GM12878 (cell line): ENCODE data around the gene LMNB1.

Experiments
- MXI1 ChIP-seq: fragments of 150-350 bp; IDR thresholded peaks from 2 replicates; pipeline ENCODE4 v1.6.1; 2011; ENCODE audit warnings: low read depth, mild to moderate bottlenecking, inconsistent platforms, low read length, improper control_type of control experiment
- POLR2A ChIP-seq: IDR thresholded peaks from 2 replicates; pipeline ENCODE4 v1.6.1; 2011; ENCODE audit warnings: low read depth, mild to moderate bottlenecking, low read length
- ZNF384 ChIP-seq: IDR thresholded peaks from 2 replicates; pipeline ENCODE4 v1.6.1; 2012; ENCODE audit warnings: low read depth, mild to moderate bottlenecking, low read length, improper control_type of control experiment, borderline replicate concordance
- TF ChIP-seq, protein P1 (sequence below), 3 experiments: IDR thresholded peaks in 2 of 3; conservative IDR thresholded peaks in 1 of 3; 2 replicates each; pipeline ENCODE4 v1.5.1; 2011; ENCODE audit warnings: low read depth in 3 of 3, low read length in 3 of 3, mild to moderate bottlenecking in 3 of 3, control low read depth in 2 of 3, moderate library complexity in 2 of 3, inconsistent platforms in 1 of 3, mixed read lengths in 1 of 3; ENCODE audit not compliant: control insufficient read depth in 2 of 3, insufficient read depth in 1 of 3; ENCODE audit errors: extremely low read depth in 1 of 3
- TF ChIP-seq, protein P2 (sequence below): IDR thresholded peaks from 2 replicates; pipeline ENCODE4 v1.6.1; 2011; ENCODE audit warnings: mild to moderate bottlenecking, low read depth, low read length, moderate library complexity; ENCODE audit not compliant: insufficient replicate concordance

DNA sequence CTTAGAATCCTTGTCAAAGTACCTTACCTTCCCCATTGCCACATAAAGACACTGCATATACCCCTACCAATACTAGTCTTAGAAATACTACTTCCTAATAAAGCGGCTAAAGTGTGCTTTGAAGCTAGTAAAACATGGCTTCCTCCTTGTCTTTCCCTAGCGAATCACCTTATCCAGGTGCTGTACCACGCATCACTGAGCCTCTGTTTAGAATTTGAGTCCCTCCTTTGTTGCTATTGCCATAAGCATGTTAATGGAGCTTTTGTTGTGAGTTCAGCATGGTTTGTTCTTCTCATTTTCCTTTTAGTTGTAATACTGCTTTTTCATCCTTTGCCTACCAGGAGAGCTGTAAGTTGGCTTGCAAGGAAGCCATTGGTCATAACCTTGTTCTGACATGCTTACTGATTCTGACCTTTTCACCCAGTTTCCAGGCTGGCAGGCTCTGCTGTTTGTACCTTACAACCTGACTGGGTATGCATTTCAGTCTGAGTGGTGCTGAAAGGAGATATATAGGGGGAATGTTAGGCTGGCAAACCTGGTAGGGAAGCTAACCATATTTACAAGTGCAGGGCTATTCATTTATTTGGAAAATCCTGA lies 49.8 kb downstream of the LMNB1 start:
- TF ChIP-seq POLR2A (no peak), MXI1 (no peak), ZNF384 (no peak)
- TF ChIP-seq, protein P1, sequence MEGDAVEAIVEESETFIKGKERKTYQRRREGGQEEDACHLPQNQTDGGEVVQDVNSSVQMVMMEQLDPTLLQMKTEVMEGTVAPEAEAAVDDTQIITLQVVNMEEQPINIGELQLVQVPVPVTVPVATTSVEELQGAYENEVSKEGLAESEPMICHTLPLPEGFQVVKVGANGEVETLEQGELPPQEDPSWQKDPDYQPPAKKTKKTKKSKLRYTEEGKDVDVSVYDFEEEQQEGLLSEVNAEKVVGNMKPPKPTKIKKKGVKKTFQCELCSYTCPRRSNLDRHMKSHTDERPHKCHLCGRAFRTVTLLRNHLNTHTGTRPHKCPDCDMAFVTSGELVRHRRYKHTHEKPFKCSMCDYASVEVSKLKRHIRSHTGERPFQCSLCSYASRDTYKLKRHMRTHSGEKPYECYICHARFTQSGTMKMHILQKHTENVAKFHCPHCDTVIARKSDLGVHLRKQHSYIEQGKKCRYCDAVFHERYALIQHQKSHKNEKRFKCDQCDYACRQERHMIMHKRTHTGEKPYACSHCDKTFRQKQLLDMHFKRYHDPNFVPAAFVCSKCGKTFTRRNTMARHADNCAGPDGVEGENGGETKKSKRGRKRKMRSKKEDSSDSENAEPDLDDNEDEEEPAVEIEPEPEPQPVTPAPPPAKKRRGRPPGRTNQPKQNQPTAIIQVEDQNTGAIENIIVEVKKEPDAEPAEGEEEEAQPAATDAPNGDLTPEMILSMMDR (IDR thresholded peaks at IDR 0.05 in 2 of 3, conservative IDR thresholded peaks at IDR 0.05 in 1 of 3; ENCODE audit: control insufficient read depth in 2 of 3, extremely low read depth in 1 of 3, insufficient read depth in 1 of 3, low read depth in 3 of 3, low read length in 3 of 3) = no peak
- TF ChIP-seq, protein P2, sequence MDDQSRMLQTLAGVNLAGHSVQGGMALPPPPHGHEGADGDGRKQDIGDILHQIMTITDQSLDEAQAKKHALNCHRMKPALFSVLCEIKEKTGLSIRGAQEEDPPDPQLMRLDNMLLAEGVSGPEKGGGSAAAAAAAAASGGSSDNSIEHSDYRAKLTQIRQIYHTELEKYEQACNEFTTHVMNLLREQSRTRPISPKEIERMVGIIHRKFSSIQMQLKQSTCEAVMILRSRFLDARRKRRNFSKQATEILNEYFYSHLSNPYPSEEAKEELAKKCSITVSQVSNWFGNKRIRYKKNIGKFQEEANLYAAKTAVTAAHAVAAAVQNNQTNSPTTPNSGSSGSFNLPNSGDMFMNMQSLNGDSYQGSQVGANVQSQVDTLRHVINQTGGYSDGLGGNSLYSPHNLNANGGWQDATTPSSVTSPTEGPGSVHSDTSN = no peak
